NCI-H1105 treated with DMSO at 0.1 percent for 48 hours (cell line): ENCODE measurements around the gene DHH.
A peak's percentile ranks its signal among the peaks of the same experiment; 100 is the strongest.
"Not testable (repeated sequence)": the region's sequence is repeated elsewhere in the genome, so short reads cannot be mapped to it uniquely, and the experiment has no call there.

Experiments used
- DNase-seq: peaks from one replicate; lab custom pipeline; 2025; lab: John Stamatoyannopoulos, UW

The DHH gene

DNA sequence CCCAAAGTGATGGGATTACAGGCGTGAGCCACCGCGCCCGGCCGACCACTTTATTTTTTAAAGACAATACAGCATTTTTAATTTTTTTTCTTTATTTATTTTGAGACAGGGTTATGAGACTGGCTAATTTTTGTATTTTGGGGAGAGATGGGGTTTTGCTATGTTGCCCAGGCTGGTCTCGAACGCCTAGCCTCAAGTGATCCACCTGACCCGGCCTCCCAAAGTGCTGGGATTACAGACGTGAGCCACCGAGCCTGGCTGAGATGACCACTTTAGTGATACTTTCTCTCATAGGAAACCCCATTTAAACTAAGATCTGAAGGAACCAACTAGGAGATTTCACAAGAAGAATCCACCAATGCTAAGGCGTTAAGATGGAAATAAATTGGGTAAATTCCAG is 23.6 kb downstream of the DHH start:
- DNase-seq = no peak

DNA sequence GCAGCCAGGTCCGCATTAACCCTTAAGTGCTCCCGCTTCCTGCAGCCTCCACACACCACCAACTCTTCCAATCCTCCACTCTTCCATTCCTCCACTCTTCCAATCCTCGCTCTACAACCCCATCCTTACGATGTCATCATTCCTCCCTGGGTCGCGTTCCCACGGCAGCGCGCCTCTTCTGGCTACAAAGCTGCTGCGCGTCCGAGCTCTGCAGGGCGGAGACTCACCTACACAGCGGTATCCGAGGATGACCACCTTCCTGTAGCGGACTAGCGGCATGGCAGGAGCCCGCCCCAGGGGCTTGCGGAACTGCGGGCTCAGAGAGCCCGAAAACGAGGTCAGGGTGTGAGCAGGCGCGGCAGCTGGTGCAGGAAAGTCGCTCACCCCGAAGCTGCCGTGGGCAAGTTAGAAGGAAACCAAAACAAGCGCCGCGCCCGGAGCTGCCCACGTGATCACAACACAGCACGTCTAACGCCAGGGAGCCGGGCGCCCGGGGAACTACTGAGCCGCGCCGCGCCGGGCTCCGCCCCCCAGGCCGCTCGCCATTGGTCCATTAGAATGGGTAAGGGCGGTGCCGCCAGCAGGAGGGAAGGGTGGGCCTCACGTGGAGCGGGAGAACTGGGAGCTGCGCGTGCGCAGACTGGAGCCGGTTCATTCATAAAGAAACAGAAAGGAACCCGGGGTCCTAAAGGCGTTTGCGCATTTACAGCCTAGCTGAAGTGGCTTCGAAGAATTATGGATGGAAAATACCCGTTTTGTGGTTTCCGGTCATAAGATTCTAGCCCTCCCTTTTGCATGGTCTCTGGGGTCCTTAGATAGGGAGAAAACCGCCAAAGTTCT is 24.9 kb downstream of the DHH start, which contains the start of gene RHEBL1:
Gene RHEBL1 (minus strand): TSS at position 473 of the 840 bp plus-strand sequence. CDS start 194 bp downstream, at position 279.
- DNase-seq = peak; percentile 91

DNA sequence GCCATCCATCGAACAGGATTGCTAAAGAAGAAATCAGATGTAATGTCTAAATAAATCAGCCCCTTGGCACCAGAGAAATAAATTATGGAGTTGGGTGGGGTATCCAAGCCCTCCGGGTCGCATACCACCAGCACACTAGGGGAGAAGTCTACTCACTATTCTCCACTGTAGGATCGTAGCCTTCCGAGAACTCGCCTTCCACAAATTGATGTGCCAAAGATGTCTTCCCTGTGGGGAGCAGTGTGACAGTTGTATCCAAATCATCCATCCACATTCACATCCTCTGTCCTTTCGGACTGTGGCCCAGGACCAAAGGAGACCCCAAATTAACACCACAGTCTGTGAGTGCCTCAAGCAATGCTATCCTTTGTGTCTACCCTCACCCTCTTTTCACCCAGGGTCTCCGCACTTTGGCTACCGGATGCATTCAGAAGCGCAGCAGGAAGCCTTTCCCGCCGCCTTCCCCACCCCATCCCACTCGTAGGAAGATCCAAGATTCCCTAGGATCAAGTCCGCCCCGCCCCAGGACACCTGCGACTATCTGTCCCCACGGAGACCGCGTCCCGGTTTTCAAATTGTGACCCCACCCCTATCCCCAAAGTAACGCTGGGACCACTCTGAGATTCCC is 25.6 kb downstream of the DHH start:
- no peak for DNase-seq

DNA sequence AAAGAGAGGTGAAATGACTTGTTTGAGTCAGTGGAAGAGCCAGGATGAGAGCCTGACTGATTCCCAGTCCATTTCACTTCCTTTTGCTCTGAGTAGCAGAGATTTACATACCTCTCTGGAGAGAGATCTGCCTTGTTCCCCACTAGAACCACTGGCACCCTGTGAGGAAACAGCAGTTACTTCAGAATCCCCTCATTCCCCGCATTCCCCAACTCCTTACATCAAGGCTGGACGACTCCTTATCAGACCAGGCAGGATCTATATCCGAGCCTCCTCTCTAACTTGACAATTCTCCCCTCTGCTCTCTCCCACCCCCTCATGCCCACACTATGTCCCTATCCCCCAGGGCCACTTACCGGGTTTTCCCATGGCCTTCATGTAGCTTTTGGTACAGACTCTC is 28.5 kb downstream of the DHH start:
- no peak for DNase-seq

DNA sequence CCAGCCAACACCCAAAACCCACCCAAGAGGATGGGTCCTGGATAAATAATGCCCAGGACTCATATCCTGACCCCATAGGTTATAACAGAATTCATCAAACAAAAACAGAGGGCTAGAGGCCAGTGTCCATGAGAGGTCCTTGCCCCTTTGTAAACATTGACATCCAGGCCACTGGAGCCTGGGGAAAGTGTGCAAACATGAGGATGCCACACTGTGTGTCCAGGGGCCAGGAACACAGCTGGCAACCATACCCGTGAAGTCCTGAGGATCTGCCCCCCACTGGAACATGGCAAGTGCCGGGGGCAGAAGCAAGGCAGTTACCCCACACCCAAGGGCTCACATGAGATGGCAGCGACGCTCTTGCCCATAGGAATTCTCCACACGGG is 29.8 kb downstream of the DHH start:
- no peak for DNase-seq

DNA sequence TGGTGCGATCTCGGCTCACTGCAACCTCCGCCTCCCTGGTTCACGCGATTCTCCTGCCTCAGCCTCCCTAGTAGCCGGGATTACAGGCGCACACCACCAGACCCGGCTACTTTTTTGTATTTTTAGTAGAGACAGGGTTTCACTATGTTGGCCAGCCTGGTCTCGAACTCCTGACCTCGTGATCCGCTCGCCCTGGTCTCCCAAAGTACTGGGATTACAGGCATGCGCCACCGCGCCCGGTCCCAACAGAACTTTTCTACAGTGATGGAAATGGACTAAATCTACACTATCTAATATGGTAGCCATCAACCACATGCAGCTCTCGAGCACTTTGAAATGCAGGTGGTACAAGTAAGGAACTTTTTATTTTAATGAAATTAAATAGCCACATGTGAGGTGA is 32.7 kb downstream of the DHH start:
- not testable (repeated sequence) for DNase-seq

DNA sequence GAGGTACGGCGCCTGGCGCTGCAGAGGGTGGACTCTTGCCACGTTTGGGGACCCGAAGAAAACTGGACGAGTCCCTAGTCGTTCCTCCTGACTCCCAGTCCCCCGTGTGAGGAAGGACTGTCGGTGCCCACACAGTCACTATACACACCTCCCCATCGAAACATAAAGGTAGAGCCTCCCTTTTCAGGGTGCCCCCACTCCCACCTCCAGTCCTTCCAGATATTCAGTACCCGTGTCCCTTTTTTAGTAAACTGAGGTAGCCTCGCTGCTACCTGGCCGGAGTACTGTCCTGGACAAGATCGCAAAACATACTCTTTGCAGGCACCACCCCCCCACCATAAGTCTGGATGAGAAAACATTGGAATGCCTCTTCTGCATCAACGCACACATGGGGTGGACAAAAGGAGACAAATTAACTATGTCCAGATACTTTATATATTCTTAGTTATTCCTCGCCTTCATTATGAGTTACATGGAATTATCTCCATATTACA is 33.4 kb downstream of the DHH start:
- DNase-seq = no peak

DNA sequence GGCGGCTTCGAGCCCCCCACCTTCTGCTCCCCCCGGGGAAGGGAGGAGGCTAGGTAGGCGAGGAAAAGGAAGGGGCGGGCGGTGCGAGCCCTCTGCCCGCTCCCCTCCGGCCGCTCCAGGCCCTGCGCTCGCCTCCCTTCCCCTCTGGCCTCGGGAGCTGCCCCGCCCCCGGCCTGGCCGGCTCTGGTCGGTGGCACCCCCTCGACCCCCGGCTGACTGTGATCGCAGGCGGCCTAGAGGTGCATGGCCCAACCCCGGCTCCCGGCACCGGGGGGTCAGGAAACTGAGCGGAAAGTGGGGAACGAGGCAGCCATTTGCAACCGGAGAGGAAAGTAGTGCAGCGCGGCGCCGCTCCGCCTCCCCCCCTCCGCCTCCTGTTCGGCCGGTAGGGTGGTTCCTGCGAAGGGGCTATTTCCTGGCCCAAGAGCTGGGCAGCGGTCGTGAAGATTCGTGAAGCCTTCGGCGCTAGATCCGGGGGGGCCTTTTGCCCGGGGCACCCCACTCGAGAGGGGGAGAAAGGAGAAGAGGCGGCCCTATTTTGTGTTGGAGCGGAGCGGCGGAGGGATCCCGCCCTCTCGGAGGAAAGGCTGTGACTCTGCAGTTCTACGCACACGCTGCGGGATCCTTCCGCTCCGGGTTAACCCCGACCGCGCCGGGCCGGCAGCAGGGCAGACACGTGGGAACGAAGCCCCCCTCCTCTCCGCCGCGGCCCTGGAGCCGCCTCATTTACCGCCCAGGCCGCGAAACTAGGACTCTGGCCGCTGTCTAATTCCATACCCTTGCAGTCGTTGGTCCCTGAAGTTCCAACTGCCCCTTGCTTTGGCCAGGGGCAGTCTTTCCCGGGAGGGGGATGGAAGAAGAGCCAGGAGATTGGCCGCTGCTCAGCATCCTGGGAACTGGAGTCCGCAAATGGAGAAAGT is 34.1 kb downstream of the DHH start, which contains the start of gene KMT2D:
Gene KMT2D (minus strand): TSS at position 558 of the 920 bp plus-strand sequence. CDS start 5,470 bp downstream, outside the sequence.
- DNase-seq = peak; percentile 75

DNA sequence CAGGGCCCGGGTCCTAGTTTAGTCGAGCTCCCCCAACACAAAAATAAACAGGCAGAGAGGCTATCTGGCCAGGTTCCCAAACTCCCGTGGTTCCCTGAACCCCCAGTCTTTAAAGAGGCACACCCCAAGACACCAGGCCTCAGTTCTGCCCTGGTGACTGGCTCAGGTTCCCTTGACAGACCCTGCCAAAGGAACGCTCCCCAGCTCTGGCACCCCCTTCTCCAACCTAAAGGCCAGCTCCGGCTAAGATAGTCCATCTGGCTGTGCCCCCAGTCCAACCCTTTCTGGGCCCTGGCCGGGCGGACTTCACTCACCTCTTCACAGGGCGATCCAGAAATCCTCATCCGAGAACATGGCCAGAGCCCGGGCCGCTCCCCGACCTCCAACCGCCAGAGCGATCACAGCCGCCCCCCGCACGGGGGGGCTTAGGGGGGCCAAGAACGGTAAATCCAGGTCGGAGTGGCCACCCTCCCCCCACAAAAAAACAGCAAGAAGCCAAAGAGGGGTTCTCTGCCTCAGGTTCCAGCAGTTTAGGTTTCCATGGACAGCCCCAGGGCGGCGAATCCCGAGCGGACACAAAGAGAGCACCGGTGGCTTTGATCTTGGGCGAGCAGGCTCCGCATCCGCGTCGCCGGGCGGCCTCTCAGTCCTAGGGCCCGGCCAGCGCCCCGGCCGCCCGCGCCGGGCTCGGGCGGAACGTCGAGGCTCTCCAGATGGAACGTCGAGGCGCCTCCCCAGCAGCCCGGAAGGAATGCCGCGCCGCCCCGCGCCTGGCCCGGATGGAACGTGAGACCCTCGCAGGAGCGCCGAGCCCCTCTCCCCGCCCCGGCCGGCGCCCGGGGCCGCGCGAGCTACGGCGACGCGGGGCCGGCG is 35.1 kb downstream of the DHH start:
- no peak for DNase-seq

DNA sequence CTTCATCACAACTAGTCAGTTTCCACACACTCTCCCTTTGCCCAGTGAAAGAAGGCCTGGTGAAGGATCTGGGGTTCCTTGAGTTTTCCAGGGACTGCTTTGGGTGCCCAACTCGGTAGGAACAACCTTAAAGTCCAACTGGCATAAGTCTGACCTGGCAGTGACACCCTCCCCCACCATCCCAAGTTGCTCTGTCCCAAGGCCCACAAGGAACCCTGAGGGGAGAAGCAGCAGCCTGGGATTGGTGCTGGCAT is 35.6 kb downstream of the DHH start:
- no peak for DNase-seq

DNA sequence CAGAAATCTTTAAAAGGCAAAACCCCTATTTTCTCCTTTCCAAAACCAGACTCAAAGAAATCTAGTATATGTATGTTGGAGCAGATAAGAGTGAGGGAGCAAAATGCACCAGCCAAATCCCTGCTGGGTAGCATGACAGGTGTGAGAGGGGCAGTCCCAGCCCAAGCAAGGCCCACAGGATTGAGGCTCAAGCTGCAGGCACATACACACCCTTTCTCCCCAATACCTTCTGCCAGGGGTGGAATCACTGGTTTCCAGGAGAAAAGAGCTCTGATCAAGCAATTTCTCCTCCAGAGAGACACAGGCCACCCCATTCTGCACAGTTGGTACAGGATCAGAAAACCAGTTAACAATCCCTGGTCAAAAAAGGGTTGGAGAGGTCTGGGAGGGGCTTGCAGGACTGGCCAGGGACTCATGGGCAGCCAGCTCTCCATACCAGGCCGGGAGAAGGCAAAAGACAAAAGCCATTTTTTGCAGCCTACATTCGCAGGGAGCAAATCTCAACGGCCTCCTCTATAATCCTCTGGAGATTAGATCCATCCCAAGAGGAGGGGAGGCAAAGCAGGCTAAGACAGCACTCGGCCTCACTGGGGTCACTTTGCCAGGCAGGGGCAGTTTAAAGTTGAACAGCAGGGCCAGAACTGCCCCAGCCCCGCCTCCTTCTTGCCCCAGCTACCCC is 36.1 kb downstream of the DHH start:
- no peak for DNase-seq

DNA sequence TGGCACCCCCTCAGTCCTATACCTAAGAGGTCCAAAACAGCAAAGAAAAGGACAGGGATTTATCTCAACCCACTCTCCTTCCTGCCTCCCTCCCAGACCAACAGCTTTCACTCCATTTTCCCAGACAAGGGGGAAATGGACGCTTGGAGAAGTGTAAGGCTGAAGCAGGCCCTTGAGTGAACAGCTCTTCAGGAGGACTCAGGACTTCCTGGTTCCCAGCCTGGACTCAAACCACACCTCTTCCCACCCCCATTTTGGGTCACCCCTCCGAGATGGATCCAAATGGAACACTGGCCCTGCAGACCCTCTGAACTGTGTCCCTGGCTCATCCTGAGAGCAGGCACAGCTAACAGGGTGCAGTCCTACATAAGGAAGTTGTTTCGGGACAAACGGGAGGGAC is 36.7 kb downstream of the DHH start:
- DNase-seq = no peak

DNA sequence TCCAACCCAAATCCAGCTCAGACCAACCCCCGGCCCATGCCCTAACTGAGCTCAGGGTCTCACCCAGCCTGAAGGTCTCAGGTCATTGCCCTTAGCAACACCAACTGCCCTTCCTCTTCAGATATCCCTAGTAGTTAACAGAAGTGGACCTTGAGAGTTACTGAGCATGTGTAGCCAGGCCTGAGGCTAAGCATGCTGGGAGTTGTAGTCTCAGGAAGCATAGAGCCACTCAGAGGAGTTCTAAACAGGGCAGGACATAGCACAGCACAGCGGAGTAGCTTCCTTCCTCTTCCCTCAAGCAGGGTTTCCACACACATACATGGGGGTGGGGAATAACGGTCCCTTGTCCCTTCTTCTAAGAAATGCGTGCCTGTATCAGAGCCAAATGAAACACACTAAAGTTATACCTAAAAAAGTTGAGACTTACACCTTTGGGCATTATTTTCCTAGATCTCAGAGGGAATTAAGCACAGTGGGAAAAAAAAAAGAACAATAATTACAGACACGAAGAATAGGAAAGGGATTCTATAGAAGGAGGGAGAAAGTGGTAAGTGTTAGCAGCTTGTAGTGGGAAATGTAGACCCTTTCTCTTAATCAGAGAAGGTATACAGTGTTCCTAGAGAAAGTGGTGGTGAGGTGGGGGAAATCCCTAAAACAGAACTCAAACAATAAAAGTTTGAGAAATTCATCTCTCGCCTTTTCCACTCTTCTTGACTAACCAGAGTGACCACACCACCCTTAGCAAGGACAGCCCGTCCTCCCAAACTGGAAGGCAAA is 38.4 kb downstream of the DHH start:
- DNase-seq = no peak

DNA sequence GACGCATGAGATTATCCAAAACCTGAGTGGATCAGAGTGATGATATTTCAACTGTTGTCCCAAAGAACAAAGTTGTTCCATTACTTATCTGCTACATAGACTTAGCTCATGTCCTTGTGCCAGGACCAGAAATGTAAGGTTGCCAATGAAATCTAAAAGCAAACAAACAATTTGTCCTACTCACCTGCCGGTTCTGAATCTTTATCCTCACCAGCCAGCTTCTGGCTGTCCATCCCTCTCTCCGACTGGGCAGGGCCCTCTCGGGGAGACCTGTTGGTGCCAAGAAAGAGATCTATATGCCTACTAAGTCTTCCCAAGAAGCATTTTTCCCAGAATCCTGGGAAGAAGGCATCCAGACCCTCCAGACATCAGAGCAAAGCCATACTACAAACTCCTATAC is 39.5 kb downstream of the DHH start:
- no peak for DNase-seq

DNA sequence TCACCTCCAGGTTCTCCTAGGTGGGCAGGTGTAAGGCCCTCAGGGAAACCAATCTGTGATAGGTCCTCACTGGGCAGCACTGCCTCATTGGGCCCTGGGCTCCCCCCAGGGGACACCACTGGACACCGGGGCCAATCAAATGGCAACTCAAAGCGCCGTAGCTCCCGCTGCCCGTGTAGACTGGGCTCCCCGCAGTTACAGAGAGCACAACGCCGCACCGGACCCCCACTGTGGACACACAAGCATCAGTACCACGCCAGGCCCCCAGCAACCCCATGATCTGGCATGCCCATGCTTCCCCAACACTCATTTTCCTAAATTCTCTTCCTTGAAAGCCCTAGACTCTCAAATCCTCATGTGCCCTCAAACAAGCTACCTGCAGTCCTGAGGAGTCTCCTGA is 40.1 kb downstream of the DHH start:
- no peak for DNase-seq

DNA sequence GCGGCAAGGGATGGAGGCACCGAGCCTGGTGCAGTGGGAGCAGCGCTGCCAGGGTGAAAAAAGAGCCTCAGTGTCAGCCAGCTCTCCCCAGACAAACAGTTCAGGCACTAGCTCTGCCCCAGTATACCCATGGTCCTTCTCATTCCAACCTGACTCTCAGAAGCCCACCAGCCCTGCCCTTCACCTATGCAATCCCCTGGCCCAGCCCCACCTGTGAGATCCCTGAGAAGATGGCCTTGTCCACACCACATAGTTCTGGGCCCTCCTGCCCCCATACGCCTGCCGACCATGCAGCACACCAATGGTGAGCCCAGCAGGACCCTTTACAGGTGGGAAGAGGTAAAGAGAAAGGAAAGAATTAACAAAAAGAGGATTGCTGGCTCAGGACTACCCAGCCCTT is 40.5 kb downstream of the DHH start:
- no peak for DNase-seq

DNA sequence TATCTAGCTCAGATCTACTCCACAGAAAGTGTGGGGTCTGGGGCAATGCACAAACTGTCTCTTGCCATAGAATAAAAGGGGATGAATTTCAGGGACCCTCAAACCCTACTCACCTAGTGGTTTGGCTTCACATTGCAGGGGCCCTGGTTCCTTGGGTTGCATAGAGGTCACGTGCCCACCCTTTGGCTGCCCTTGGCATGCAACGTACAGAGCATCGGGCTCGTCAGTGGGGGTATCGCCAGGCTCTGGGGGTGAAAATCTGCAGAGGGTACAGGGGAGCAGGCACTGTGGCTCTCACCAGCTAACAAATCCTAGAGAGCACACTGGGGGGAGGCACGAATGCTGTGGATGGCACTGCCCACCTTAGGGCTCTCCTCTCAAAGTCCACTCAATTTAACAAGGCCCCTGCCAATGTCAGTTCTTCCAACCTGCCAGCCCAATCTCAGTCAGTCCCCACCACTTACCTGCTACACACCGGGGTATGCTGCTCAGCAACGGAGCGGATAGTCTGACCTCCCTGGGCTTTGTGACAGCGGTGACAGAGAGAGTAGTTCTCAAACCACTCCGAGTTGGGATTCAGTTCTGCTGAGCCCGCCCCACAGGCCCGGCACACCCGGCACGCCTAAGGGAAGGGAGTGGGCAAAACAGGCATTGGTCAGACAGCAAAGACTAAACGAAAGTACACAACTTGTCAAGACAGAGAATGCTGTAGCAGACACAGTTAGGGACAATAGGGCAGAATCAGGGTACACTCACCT is 42.0 kb downstream of the DHH start:
- DNase-seq = no peak

DNA sequence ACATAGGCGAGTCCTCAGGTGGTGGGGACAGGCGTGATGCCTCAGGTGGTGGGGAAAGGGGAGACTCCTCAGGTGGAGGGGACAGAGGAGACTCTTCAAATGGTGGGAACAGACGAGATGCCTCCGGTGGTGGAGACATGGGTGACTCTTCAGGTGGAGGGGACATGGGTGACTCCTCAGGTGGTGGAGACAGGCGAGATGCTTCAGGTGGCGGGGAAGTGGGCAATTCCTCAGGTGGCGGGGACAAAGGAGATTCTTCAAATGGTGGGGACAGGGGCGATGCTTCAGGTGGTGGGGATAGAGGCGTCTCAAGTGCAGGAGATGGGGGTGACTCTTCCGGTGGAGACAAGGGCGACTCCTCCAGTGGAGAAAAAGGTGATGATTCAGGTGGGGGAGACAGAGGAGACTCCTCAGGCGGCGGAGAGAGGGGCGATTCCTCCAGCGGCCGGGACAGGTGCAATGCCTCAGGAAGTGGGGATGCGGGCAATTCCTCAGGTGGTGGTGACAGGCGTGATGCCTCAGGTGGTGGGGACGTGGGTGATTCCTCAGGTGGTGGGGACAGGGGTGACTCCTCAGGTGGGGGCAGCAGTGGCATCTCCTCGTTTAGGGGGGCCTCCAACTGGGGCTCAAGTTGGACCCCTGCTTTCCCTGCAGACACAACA is 42.7 kb downstream of the DHH start:
- no peak for DNase-seq

DNA sequence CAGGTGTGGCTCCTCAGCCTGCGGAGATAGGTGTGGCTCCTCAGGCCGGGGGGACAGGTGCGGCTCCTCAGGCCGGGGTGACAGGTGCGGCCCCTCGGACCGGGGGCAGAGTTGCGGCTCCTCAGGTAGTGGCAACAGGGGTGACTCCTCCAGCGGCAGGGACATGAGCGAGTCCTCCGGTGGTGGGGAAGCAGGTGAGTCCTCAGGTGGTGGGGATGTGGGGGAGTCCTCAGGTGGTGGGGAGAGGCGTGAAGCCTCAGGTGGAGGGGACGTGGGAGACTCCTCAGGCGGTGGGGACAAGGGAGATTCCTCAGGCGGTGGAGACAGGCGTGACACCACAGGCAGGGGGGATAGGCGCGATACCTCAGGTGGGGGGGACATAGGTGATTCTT is 43.2 kb downstream of the DHH start:
- no peak for DNase-seq
